ENCODE results near the gene LCE1E.

Gene LCE1E

GRCh38 chr1:152741656-152742055 is 44.4 kb upstream of the LCE1E start:
- H3K4me2 ChIP-seq (ENCODE audit: insufficient read depth, low read length) = no peak overlapping the region
- no peak overlapping the region for H3K4me3 ChIP-seq (ENCODE audit: low read depth in 1 of 2, low read length in 2 of 2)
- TF ChIP-seq EZH2 (IDR thresholded peaks at IDR 0.05; ENCODE audit: borderline replicate concordance, low read depth, low read length, severe bottlenecking) = no peak
- no peak for TF ChIP-seq CTCF (IDR thresholded peaks at IDR 0.05; ENCODE audit: borderline replicate concordance, extremely low read depth, low read length, poor library complexity, severe bottlenecking)
- no peaks in the 10 kb centered on the region for H3K9me3 ChIP-seq (ENCODE audit: insufficient read depth, low read length, severe bottlenecking)
- no peak overlapping the region for H3K9ac ChIP-seq (ENCODE audit: low read depth, low read length)
- no peak for ATAC-seq (ENCODE audit: insufficient read depth, low read depth)
- H3K4me1 ChIP-seq (ENCODE audit: insufficient read depth, low read length) = no peaks in the 10 kb centered on the region
- H2AFZ ChIP-seq (ENCODE audit: low read depth, low read length) = no peak overlapping the region
- no peaks in the 10 kb centered on the region for H3K36me3 ChIP-seq (ENCODE audit: insufficient read depth, low read length)
- no peak for DNase-seq
- no peaks in the 10 kb centered on the region for H3K79me2 ChIP-seq (ENCODE audit: insufficient read depth, low read length)
- H3K27me3 ChIP-seq (ENCODE audit: insufficient read depth, low read length, poor library complexity) = peaks cover 16% of the 10 kb centered on the region
- no peaks in the 10 kb centered on the region for H4K20me1 ChIP-seq (ENCODE audit: insufficient read depth, low read length)
- H3K27ac ChIP-seq (ENCODE audit: low read length) = no peak overlapping the region

- no peak overlapping the region for H3K4me3 ChIP-seq (ENCODE audit: low read depth in 1 of 2, low read length in 2 of 2)
- TF ChIP-seq EZH2 (IDR thresholded peaks at IDR 0.05; ENCODE audit: borderline replicate concordance, low read depth, low read length, severe bottlenecking) (no peak), CTCF (IDR thresholded peaks at IDR 0.05; ENCODE audit: borderline replicate concordance, extremely low read depth, low read length, poor library complexity, severe bottlenecking) (no peak)
- H3K9ac ChIP-seq (ENCODE audit: low read depth, low read length) = no peak overlapping the region
- no peaks in the 10 kb centered on the region for H3K36me3 ChIP-seq (ENCODE audit: insufficient read depth, low read length)
- DNase-seq = no peak
- H4K20me1 ChIP-seq (ENCODE audit: insufficient read depth, low read length) = no peaks in the 10 kb centered on the region
- H3K4me1 ChIP-seq (ENCODE audit: insufficient read depth, low read length) = no peaks in the 10 kb centered on the region
- no peak overlapping the region for H2AFZ ChIP-seq (ENCODE audit: low read depth, low read length)
- no peaks in the 10 kb centered on the region for H3K9me3 ChIP-seq (ENCODE audit: insufficient read depth, low read length, severe bottlenecking)
- ATAC-seq (ENCODE audit: insufficient read depth, low read depth) = no peak
- H3K79me2 ChIP-seq (ENCODE audit: insufficient read depth, low read length) = no peaks in the 10 kb centered on the region
- H3K4me2 ChIP-seq (ENCODE audit: insufficient read depth, low read length) = no peak overlapping the region
- H3K27me3 ChIP-seq (ENCODE audit: insufficient read depth, low read length, poor library complexity) = peaks cover 9% of the 10 kb centered on the region
- no peak overlapping the region for H3K27ac ChIP-seq (ENCODE audit: low read length)
Observed at GRCh38 chr1:152743371-152744145, 42.5 kb upstream of the LCE1E start.

GRCh38 chr1:152745289-152745704 is 40.8 kb upstream of the LCE1E start:
- no peak overlapping the region for H3K27ac ChIP-seq (ENCODE audit: low read length)
- no peaks in the 10 kb centered on the region for H3K36me3 ChIP-seq (ENCODE audit: insufficient read depth, low read length)
- peak; percentile 35 for TF ChIP-seq CTCF (IDR thresholded peaks at IDR 0.05; ENCODE audit: borderline replicate concordance, extremely low read depth, low read length, poor library complexity, severe bottlenecking)
- no peak for TF ChIP-seq EZH2 (IDR thresholded peaks at IDR 0.05; ENCODE audit: borderline replicate concordance, low read depth, low read length, severe bottlenecking)
- H3K79me2 ChIP-seq (ENCODE audit: insufficient read depth, low read length) = no peaks in the 10 kb centered on the region
- DNase-seq (no peak), ATAC-seq (ENCODE audit: insufficient read depth, low read depth) (no peak)
- no peak overlapping the region for H3K4me3 ChIP-seq (ENCODE audit: low read depth in 1 of 2, low read length in 2 of 2)
- H2AFZ ChIP-seq (ENCODE audit: low read depth, low read length) = no peak overlapping the region
- peaks cover 6% of the 10 kb centered on the region for H3K27me3 ChIP-seq (ENCODE audit: insufficient read depth, low read length, poor library complexity)
- H3K4me1 ChIP-seq (ENCODE audit: insufficient read depth, low read length) = no peaks in the 10 kb centered on the region
- no peak overlapping the region for H3K9ac ChIP-seq (ENCODE audit: low read depth, low read length)
- no peaks in the 10 kb centered on the region for H3K9me3 ChIP-seq (ENCODE audit: insufficient read depth, low read length, severe bottlenecking)
- H3K4me2 ChIP-seq (ENCODE audit: insufficient read depth, low read length) = no peak overlapping the region
- no peaks in the 10 kb centered on the region for H4K20me1 ChIP-seq (ENCODE audit: insufficient read depth, low read length)
